Heart left ventricle (tissue), 16 donors: ENCODE data around the gene TTC31. TPM values are rescaled to one million over a fixed set of nuclear protein-coding genes. Genes with fewer than 3 reads are reported as not detected.
A peak's percentile ranks its signal among the peaks of the same experiment; 100 is the strongest.

Experiments used
- ATAC-seq, 4 donors: fragments of 200-7000 bp; cut with Tn5 transposase; one replicate each; pipeline ENCODE4 v1.9.1; 2020 to 2022; ENCODE audit warnings: moderate library complexity in 4 of 4, mild to moderate bottlenecking in 3 of 4, moderate number of reproducible peaks in 1 of 4
- DNase-seq, 5 donors: peaks; one replicate each; pipeline ENCODE4 v3.0.0-alpha.2; 2020
- H3K27ac ChIP-seq, 12 donors: fragments of 200-600 bp; sonication (generic) in 4 of 12; one replicate each; pipeline versions ENCODE4 v1.5.0 to v1.8.0; 2016 to 2022; ENCODE audit warnings: mild to moderate bottlenecking in 2 of 12
- H3K27me3 ChIP-seq, 9 donors: fragments of 200-600 bp; sonication (generic) in 2 of 9; one replicate each; pipeline versions ENCODE4 v1.5.1 to v1.8.0; 2016 to 2022; ENCODE audit warnings: mild to moderate bottlenecking in 3 of 9
- H3K36me3 ChIP-seq, 9 donors: fragments of 200-600 bp; sonication (generic) in 2 of 9; one replicate each; pipeline versions ENCODE4 v1.5.0 to v1.8.0; 2018 to 2022; ENCODE audit warnings: mild to moderate bottlenecking in 2 of 9
- H3K4me1 ChIP-seq, 12 donors: fragments of 200-600 bp; sonication (generic) in 4 of 12; one replicate each; pipeline versions ENCODE4 v1.5.0 to v1.8.0; 2016 to 2022; ENCODE audit warnings: mild to moderate bottlenecking in 3 of 12
- H3K4me3 ChIP-seq, 12 donors: fragments of 200-600 bp; sonication (generic) in 4 of 12; one replicate each; pipeline versions ENCODE4 v1.5.0 to v1.8.0; 2017 to 2022; ENCODE audit warnings: mild to moderate bottlenecking in 9 of 12, moderate library complexity in 4 of 12
- H3K9me3 ChIP-seq, 12 donors: fragments of 200-600 bp; sonication (generic) in 4 of 12; one replicate each; pipeline versions ENCODE4 v1.5.0 to v1.8.0; 2016 to 2022; ENCODE audit warnings: mild to moderate bottlenecking in 1 of 12
- POLR2A ChIP-seq, 2 donors: fragments of 450-650 bp; IDR thresholded peaks; one replicate each; pipeline ENCODE4 v1.6.1; 2017; ENCODE audit warnings: antibody characterized with exemption in 2 of 2, mild to moderate bottlenecking in 2 of 2, moderate library complexity in 2 of 2
- WGBS, 4 donors: extraction: QIAGEN DNeasy Blood & Tissue Kit in 2 of 4; methylation state at CpG; one replicate each; pipeline versions ENCODE4 v1.1.5 to v1.1.7; 2013 to 2018; 5-methylcytosine and 5-hydroxymethylcytosine counted together
- intact Hi-C, 10 donors: fragments of 100-400 bp; cut with DNase I; formaldehyde crosslinking; loops; one replicate each; pipeline versions ENCODE4 v1.11.1 to v1.14.2; 2022
- polyA plus RNA-seq, 2 donors: library from polyadenylated mRNA; stranded (reverse); fragments of 200-250 nt; gene quantifications; one replicate each; pipeline ENCODE4 v1.2.3, GENCODE V29; 2013
- total RNA-seq, 9 donors: library from RNA; depleted of rRNA in 2 of 9; stranded (reverse); fragments of >200 nt in 2 of 9; fragmentation: NEBNext Ultra II Directional in 3 of 9; extraction: Animal tissue kit (Norgen Biotek cat#: 25700) in 3 of 9; gene quantifications; one replicate each; pipeline versions ENCODE4 v1.1.0 to v1.2.4, GENCODE V29; 2016 to 2023
- TF ChIP-seq, protein P1 (sequence below), 12 donors: fragments of 200-600 bp; sonication (generic) in 4 of 12; IDR thresholded peaks; one replicate each; pipeline versions ENCODE4 v1.5.0 to v1.8.0; 2018 to 2022; ENCODE audit warnings: antibody characterized with exemption in 12 of 12, mild to moderate bottlenecking in 5 of 12
- donor health status: ischemic (EF 13 %, LVEDD 7.1; RV severe dilation, severe dysfunction).
- donor health status: healthy with polysubstance abuse.
- donor health status: DM: no; HTN: yes; CAD: no.
- donor health status: DM: no; HTN: no; CAD: no.
- donor health status: ischemic (EF 25% LVEDD 6.9; RV normal size, moderate dysfunction).
- donor health status: ischemic (EF 25% LVEDD 5.7; RV mildly dilated, moderate dysfunction).
- donor health status: healthy.
- donor health status: DM: yes; HTN: yes; CAD: no.
- donor health status: ischemic (EF 35%, LVEDD 5.7; RV mildly dilated, moderate dysfunction).
- donor health status: nonischemic (EF 11% LVEDD 7.7; RV severe dilation, severe dysfunction).
- donor health status: DM: yes; HTN: yes; CAD: no.
- donor health status: PGD.
- donor health status: ischemic (EF 29% LVEDD 5.4; RV normal size, mild dysfunction).
- donor health status: nonischemic (EF 23%, LVEDD 6.1; RV moderate dilation, normal function).

The TTC31 gene
- total and polyA plus RNA-seq, 11 donors: 7.1 to 14.2 (median 10.0) TPM

DNA sequence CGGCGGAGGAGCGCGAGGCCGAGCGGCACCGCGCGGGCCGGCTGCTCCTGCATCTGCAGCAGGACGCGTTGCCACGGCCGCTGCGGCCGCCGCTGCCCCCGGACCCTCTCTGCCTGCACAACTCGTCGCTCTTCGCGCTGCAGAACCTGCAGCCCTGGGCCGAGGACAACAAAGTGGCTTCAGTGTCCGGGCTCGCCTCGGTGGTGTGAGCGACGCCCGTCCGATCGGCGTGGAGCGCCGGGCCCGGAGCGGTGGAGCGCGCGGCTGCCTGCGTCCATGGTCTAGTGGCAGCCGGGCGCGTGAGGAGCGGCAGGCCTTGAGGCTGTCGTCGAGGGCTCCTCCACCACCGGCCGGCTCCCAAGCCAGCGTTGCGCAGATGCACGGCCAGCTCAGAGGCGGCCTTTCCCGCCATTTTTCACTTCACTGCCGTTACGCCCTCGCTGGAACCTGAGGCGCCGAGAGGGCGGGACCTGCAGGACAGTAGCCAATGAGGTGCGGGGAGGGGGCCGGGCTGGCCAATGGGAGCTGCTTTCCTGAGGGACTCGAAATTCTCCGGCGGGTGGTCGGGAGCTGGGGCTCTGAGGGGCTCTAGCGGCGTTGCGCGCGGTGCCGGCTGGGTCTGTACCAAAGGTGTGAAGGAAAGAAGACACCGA, 33.2 kb downstream of the TTC31 start:
- peaks cover 61 to 100% (median 99%) of the 10 kb centered on the region in 9 donors for H3K27me3 ChIP-seq
- no peak overlapping the region for H3K27ac ChIP-seq
- H3K4me1 ChIP-seq: peaks cover 0 to 38% (median 22%) of the 10 kb centered on the region in 12 donors
- no peaks in the 10 kb centered on the region for H3K9me3 ChIP-seq
- intact Hi-C loops: no loop called here
- peak overlapping the region; percentile 18 to 58 (median 39) for H3K4me3 ChIP-seq
- 1 to 3% (median 2%) methylated on average over 15 to 72 of the region's 72 CpGs for WGBS, 4 donors
- no peak for TF ChIP-seq POLR2A (IDR thresholded peaks at IDR 0.05)
- TF ChIP-seq, protein P1, sequence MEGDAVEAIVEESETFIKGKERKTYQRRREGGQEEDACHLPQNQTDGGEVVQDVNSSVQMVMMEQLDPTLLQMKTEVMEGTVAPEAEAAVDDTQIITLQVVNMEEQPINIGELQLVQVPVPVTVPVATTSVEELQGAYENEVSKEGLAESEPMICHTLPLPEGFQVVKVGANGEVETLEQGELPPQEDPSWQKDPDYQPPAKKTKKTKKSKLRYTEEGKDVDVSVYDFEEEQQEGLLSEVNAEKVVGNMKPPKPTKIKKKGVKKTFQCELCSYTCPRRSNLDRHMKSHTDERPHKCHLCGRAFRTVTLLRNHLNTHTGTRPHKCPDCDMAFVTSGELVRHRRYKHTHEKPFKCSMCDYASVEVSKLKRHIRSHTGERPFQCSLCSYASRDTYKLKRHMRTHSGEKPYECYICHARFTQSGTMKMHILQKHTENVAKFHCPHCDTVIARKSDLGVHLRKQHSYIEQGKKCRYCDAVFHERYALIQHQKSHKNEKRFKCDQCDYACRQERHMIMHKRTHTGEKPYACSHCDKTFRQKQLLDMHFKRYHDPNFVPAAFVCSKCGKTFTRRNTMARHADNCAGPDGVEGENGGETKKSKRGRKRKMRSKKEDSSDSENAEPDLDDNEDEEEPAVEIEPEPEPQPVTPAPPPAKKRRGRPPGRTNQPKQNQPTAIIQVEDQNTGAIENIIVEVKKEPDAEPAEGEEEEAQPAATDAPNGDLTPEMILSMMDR (IDR thresholded peaks at IDR 0.05): no peak
- ATAC-seq (peak in 3 of 4 donors; percentile 79 to 88 (median 86)), DNase-seq (peak; percentile 67 to 83 (median 75))
- H3K36me3 ChIP-seq: no peaks in the 10 kb centered on the region

DNA sequence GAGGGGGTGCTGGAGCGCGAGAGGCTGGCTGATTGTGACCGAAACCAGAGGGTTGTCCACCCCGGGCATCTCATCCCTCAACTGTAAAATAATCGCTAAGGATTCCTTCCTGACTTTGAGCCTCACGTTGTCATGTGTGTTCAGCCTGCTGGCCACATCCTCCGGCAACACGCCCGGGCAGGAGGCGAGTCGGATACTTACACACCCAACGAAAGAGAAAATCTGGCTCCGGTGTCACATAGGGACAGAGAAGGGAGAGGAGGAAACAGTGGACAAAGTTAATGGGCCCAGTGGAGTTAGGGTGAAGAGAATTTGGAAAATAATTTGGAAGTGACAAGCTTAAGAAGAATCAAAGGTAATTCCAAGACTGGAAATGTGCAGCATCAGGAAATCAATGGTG, 33.8 kb downstream of the TTC31 start:
- ATAC-seq: no peak
- no peaks in the 10 kb centered on the region for H3K36me3 ChIP-seq
- peak overlapping the region in 11 of 12 donors; percentile 18 to 58 (median 40) for H3K4me3 ChIP-seq
- intact Hi-C loops: no loop called here
- peaks cover 57 to 97% (median 93%) of the 10 kb centered on the region in 9 donors for H3K27me3 ChIP-seq
- no peak overlapping the region for H3K27ac ChIP-seq
- TF ChIP-seq POLR2A (IDR thresholded peaks at IDR 0.05): no peak
- TF ChIP-seq, protein P1 (IDR thresholded peaks at IDR 0.05): no peak
- H3K9me3 ChIP-seq: no peaks in the 10 kb centered on the region
- DNase-seq: no peak
- 60 to 65% (median 63%) methylated on average over 13 of the region's 13 CpGs for WGBS, 4 donors
- H3K4me1 ChIP-seq: peaks cover 0 to 38% (median 22%) of the 10 kb centered on the region in 12 donors

GRCh38 chr2:74522516-74522915, 39.6 kb downstream of the TTC31 start:
- Histone ChIP-seq H3K9me3 (no peaks in the 10 kb centered on the region), H3K4me1 (peaks cover 0 to 4% (median 0%) of the 10 kb centered on the region in 12 donors), H3K4me3 (no peak overlapping the region), H3K36me3 (peaks cover 0 to 22% (median 19%) of the 10 kb centered on the region in 9 donors), H3K27me3 (peaks cover 7 to 38% (median 35%) of the 10 kb centered on the region in 9 donors), H3K27ac (no peak overlapping the region)
- TF ChIP-seq, protein P1 (IDR thresholded peaks at IDR 0.05): no peak
- no peak for TF ChIP-seq POLR2A (IDR thresholded peaks at IDR 0.05)
- WGBS, 4 donors: 69 to 81% (median 72%) methylated on average over 3 of the region's 3 CpGs
- ATAC-seq (no peak), DNase-seq (peak in 1 of 5 donors; percentile 11)
- intact Hi-C loops: no loop called here

DNA sequence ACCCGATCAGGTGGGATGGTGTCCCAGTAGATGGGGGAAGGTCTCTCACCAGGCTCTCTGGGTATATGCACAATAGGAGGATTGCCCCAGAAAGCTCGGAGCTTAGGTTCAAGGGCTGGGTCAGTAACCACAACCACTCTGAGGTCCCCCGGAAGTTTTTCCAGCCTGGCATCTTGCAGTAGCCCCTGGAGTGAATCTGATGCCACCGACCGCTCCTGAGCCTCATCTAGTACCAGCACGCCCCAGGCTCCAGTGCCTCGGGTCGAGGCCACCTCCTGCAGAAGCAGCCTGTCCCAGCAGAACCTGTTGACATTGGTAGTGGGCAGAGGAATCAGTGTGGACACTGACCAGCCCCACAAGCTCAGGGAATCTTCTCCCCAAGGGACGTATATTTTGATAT, 41.1 kb downstream of the TTC31 start:
- WGBS, 4 donors: 83 to 92% (median 85%) methylated on average over 4 to 9 of the region's 9 CpGs
- H3K4me3 ChIP-seq: no peak overlapping the region
- H3K27ac ChIP-seq: no peak overlapping the region
- intact Hi-C loops: no loop called here
- H3K9me3 ChIP-seq: no peaks in the 10 kb centered on the region
- peaks cover 0 to 16% (median 11%) of the 10 kb centered on the region in 12 donors for H3K4me1 ChIP-seq
- peaks cover 0 to 23% (median 20%) of the 10 kb centered on the region in 9 donors for H3K27me3 ChIP-seq
- TF ChIP-seq POLR2A (IDR thresholded peaks at IDR 0.05): no peak
- ATAC-seq: no peak
- H3K36me3 ChIP-seq: peaks cover 0 to 32% (median 27%) of the 10 kb centered on the region in 9 donors
- DNase-seq: peak in 1 of 5 donors; percentile 9
